Lower leg skin (tissue), 3 donors: Measurements from ENCODE around the gene FBXO22.
"Not testable (repeated sequence)": the region's sequence is repeated elsewhere in the genome, so short reads cannot be mapped to it uniquely, and the experiment has no call there.

Experiments
- CTCF ChIP-seq, 3 donors: fragments of 450-650 bp; IDR thresholded peaks; one replicate each; pipeline ENCODE4 v1.5.1; 2016; ENCODE audit warnings: antibody characterized with exemption in 3 of 3, mild to moderate bottlenecking in 3 of 3, moderate library complexity in 2 of 3
- POLR2A ChIP-seq, 2 donors: fragments of 450-650 bp; IDR thresholded peaks; one replicate each; pipeline ENCODE4 v1.6.1; 2016 to 2017; ENCODE audit warnings: antibody characterized with exemption in 2 of 2, mild to moderate bottlenecking in 1 of 2, moderate library complexity in 1 of 2

GRCh38 chr15:75866045-75866444 lies 37.6 kb upstream of the FBXO22 start:
- not testable (repeated sequence) for TF ChIP-seq CTCF, POLR2A (IDR thresholded peaks at IDR 0.05)
